ENCODE measurements around the gene BEAN1. TPM values are rescaled to one million over a fixed set of nuclear protein-coding genes. Genes with fewer than 3 reads are reported as not detected.
A peak's percentile ranks its signal among the peaks of the same experiment; 100 is the strongest.

Gene BEAN1
- polyA plus RNA-seq, 3 donors: 0.12 to 0.81 TPM; not detected in 1

DNA sequence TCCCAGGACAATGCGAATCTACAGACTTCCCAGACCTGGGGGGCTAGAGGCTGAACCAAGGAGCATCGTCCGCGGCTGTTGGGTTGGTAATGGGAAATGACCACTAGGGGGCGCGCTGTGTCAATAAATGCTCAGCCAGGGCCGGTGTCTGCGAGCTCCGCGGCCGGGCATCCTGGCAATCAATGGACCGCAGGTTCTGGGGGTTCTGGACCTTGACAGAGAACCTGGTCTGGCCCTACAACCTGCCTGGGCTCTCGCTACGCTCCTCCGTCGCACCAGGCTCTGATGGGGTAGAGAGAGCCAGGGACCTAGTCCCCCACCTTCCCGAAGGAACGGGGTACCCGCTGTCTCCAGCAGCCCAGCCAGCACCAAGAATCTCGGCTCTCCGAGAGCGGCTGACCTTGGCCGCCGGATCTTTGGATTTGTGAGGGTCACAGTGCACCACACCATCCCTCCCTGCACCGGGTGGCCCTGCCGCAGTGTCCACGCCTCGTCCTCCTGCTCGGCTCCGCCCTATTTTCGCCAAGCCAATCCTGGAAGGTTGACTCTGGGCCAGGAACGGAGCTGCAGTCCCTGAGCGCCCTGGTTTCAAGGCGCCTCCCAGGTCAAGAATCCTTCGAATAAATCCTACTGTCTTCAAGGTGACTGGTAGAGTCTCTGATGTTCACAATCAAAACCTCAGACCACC is 20.4 kb upstream of the BEAN1 start:
- intact Hi-C loops (cut with micrococcal nuclease): loop anchor here (2.0 to 10.0 kb wide), 6 partner anchors 76 to 461 kb away; partner anchors contain the start of gene CMTM3 (in 1 of the 2)
- 1% methylated on average over 30 of the region's 35 CpGs for WGBS (ENCODE audit: insufficient coverage)
- Histone ChIP-seq H3K79me2 (ENCODE audit: insufficient read depth, low read length) (no peaks in the 10 kb centered on the region), H3K4me3 (replicated peaks in 1 of 3; ENCODE audit: low read depth in 2 of 3, low read length in 3 of 3) (peak overlapping the region; percentile 43 to 80 (median 44)), H3K4me2 (replicated peaks; ENCODE audit: extremely low read depth, low read length, poor library complexity, severe bottlenecking) (peak overlapping the region; percentile 94), H4K20me1 (ENCODE audit: insufficient read depth, low read length) (no peaks in the 10 kb centered on the region), H3K27me3 (ENCODE audit: control insufficient read depth in 2 of 2, insufficient read depth in 2 of 2, low read length in 2 of 2) (peaks cover 0 to 5% of the 10 kb centered on the region in 2 donors), H3K9ac (ENCODE audit: insufficient read depth, low read length, poor library complexity, severe bottlenecking) (peak overlapping the region; percentile 63), H3K36me3 (replicated peaks in 1 of 2; ENCODE audit: control insufficient read depth in 1 of 2, insufficient read depth in 2 of 2, low read length in 2 of 2) (no peaks in the 10 kb centered on the region), H3K9me3 (replicated peaks in 1 of 2; ENCODE audit: control insufficient read depth in 1 of 2, insufficient read depth in 1 of 2, low read length in 2 of 2) (no peaks in the 10 kb centered on the region), H2AFZ (ENCODE audit: insufficient read depth, low read depth, low read length, poor library complexity, severe bottlenecking) (peak overlapping the region; percentile 95), H3K27ac (ENCODE audit: low read depth in 1 of 2, low read length in 2 of 2) (no peak overlapping the region), H3K4me1 (ENCODE audit: control insufficient read depth in 1 of 2, insufficient read depth in 2 of 2, low read length in 2 of 2) (peaks cover 18 to 19% of the 10 kb centered on the region in 2 donors)
- Mint-ChIP-seq H3K27me3 (ENCODE audit: low read depth in 3 of 3) (peaks cover 7 to 13% (median 11%) of the 10 kb centered on the region in 3 donors), H3K36me3 (peaks cover 0 to 4% of the 10 kb centered on the region in 2 donors), H3K9me3 (peaks cover 3 to 13% (median 7%) of the 10 kb centered on the region in 7 donors), H3K4me1 (peaks cover 21% of the 10 kb centered on the region), H3K4me3 (peak overlapping the region; percentile 79 to 91), H3K27ac (peak overlapping the region in 2 of 7 donors; percentile 2 to 43)
- DNase-seq: peak; percentile 66 to 77 (median 76)
- peak; percentile 93 for TF ChIP-seq CTCF (IDR thresholded peaks at IDR 0.05)

DNA sequence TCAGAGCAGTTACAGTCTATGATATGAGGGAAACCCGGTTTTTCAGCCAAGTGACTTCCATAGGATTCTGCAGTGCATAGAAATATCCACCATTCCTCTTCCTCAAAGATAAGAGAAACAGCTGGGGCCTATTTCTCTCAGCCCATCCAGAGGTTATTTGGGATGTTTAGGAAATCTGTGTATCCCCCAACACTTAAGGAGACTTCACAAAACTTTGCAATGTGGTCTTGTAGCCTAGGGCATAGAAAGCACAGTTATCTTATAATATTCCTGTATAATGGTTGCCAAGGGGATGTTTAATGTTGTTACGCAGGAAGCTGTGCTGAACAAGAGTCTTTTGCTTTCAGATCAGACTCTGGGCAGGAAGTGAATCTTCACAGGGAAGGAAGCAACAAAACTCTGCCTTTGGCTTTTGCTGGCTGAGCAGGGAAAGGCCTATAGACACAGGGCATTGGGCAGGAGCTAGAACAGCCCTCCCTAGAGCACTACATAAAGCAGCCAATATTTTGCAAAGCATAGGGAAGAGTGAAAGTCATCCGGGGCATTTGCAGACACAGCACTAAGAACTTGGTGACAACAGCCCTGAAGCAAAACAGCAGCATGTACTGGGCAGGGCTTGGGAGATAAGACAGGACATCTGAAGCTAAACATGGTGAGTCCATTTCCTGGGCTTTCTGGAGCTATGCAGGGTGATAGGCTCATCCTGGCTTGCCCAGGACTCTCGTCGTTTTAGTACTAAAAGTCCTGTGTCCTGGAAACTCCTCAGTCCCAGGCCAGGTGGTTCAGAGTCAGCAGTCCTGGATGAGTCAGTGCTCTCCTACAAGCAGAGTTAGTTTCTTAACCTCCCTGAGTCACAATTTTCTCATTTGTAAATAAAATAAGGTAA is 18.7 kb upstream of the BEAN1 start:
- peak overlapping the region in 1 of 2 donors; percentile 55 for H3K27ac ChIP-seq (ENCODE audit: low read depth in 1 of 2, low read length in 2 of 2)
- H3K9me3 Mint-ChIP-seq: peaks cover 8 to 17% (median 13%) of the 10 kb centered on the region in 7 donors
- H3K4me3 Mint-ChIP-seq: peak overlapping the region in 1 of 2 donors; percentile 85
- H3K79me2 ChIP-seq (ENCODE audit: insufficient read depth, low read length): no peaks in the 10 kb centered on the region
- peaks cover 6 to 13% (median 12%) of the 10 kb centered on the region in 3 donors for H3K27me3 Mint-ChIP-seq (ENCODE audit: low read depth in 3 of 3)
- peak; percentile 18 to 62 (median 28) for DNase-seq
- peaks cover 0 to 6% of the 10 kb centered on the region in 2 donors for H3K9me3 ChIP-seq (replicated peaks in 1 of 2; ENCODE audit: control insufficient read depth in 1 of 2, insufficient read depth in 1 of 2, low read length in 2 of 2)
- H3K4me3 ChIP-seq (replicated peaks in 1 of 3; ENCODE audit: low read depth in 2 of 3, low read length in 3 of 3): peak overlapping the region in 1 of 3 experiments; percentile 17
- H3K4me1 Mint-ChIP-seq: peaks cover 21% of the 10 kb centered on the region
- H3K4me2 ChIP-seq (replicated peaks; ENCODE audit: extremely low read depth, low read length, poor library complexity, severe bottlenecking): peak overlapping the region; percentile 11
- TF ChIP-seq CTCF (IDR thresholded peaks at IDR 0.05): no peak
- H3K36me3 ChIP-seq (replicated peaks in 1 of 2; ENCODE audit: control insufficient read depth in 1 of 2, insufficient read depth in 2 of 2, low read length in 2 of 2): no peaks in the 10 kb centered on the region
- no peak overlapping the region for H3K9ac ChIP-seq (ENCODE audit: insufficient read depth, low read length, poor library complexity, severe bottlenecking)
- intact Hi-C loops (cut with micrococcal nuclease): loop anchor here (5.0 to 10.0 kb wide), 5 partner anchors 74 to 459 kb away; no protein-coding TSS in a partner anchor
- peaks cover 0 to 5% of the 10 kb centered on the region in 2 donors for H3K27me3 ChIP-seq (ENCODE audit: control insufficient read depth in 2 of 2, insufficient read depth in 2 of 2, low read length in 2 of 2)
- peak overlapping the region; percentile 64 for H2AFZ ChIP-seq (ENCODE audit: insufficient read depth, low read depth, low read length, poor library complexity, severe bottlenecking)
- H3K27ac Mint-ChIP-seq: peak overlapping the region; percentile 25 to 81 (median 62)
- 80% methylated on average over 3 of the region's 5 CpGs for WGBS (ENCODE audit: insufficient coverage)
- peaks cover 18 to 19% of the 10 kb centered on the region in 2 donors for H3K4me1 ChIP-seq (ENCODE audit: control insufficient read depth in 1 of 2, insufficient read depth in 2 of 2, low read length in 2 of 2)
- peaks cover 0 to 4% of the 10 kb centered on the region in 2 donors for H3K36me3 Mint-ChIP-seq
- H4K20me1 ChIP-seq (ENCODE audit: insufficient read depth, low read length): no peaks in the 10 kb centered on the region
